Stimulated activated CD8-positive, alpha-beta memory T cell treated with anti-CD3 and anti-CD28 coated beads, Interleukin-15, amount 100 ng/mL, for 24 hours (primary cell): Measurements from ENCODE around the gene MINK1.

Experiments
- DNase-seq: peaks from one replicate; pipeline ENCODE4 v3.0.0-alpha.2; 2020; ENCODE audit warnings: low read depth

MINK1 gene

GRCh38 chr17:4872786-4873185 is 39.6 kb downstream of the MINK1 start:
- no peak for DNase-seq

- DNase-seq = no peak
These were observed 43.9 kb downstream of the MINK1 start for GRCh38 chr17:4877089-4877488.

- no peak for DNase-seq
These were observed 46.5 kb downstream of the MINK1 start for GRCh38 chr17:4879601-4880000.

- DNase-seq = no peak
These were observed 47.7 kb downstream of the MINK1 start for GRCh38 chr17:4880857-4881256.

GRCh38 chr17:4881761-4882555 is 48.8 kb downstream of the MINK1 start:
- no peak for DNase-seq

GRCh38 chr17:4884489-4884888 is 51.3 kb downstream of the MINK1 start:
- no peak for DNase-seq

GRCh38 chr17:4886830-4887229 is 53.7 kb downstream of the MINK1 start:
- DNase-seq = no peak

- DNase-seq = no peak
These were observed 54.4 kb downstream of the MINK1 start for GRCh38 chr17:4887581-4887980.

- no peak for DNase-seq
These were observed 58.6 kb downstream of the MINK1 start for GRCh38 chr17:4891411-4892410.

GRCh38 chr17:4892499-4893221 is 59.5 kb downstream of the MINK1 start:
- DNase-seq = no peak

GRCh38 chr17:4893272-4893671 is 60.1 kb downstream of the MINK1 start:
- no peak for DNase-seq

- no peak for DNase-seq
These were observed 60.8 kb downstream of the MINK1 start for GRCh38 chr17:4893721-4894560.

GRCh38 chr17:4895121-4895520 is 62.0 kb downstream of the MINK1 start:
- no peak for DNase-seq

- no peak for DNase-seq
These were observed 62.7 kb downstream of the MINK1 start for GRCh38 chr17:4895657-4896331.

- DNase-seq = no peak
These were observed 63.4 kb downstream of the MINK1 start for GRCh38 chr17:4896332-4897197.

- DNase-seq = no peak
These were observed 64.1 kb downstream of the MINK1 start for GRCh38 chr17:4897198-4897687.

- no peak for DNase-seq
These were observed 64.6 kb downstream of the MINK1 start for GRCh38 chr17:4897785-4898184.

GRCh38 chr17:4898351-4898750 is 65.2 kb downstream of the MINK1 start:
- DNase-seq = no peak

- DNase-seq = no peak
These were observed 65.8 kb downstream of the MINK1 start for GRCh38 chr17:4898927-4899326.
